GDM1 (cell line): ENCODE data around the gene EXD2.
"Not testable (repeated sequence)": the region's sequence is repeated elsewhere in the genome, so short reads cannot be mapped to it uniquely, and the experiment has no call there.

Experiments used
- DNase-seq: peaks from one replicate; lab custom pipeline; 2025; lab: John Stamatoyannopoulos, UW

The EXD2 gene

DNA sequence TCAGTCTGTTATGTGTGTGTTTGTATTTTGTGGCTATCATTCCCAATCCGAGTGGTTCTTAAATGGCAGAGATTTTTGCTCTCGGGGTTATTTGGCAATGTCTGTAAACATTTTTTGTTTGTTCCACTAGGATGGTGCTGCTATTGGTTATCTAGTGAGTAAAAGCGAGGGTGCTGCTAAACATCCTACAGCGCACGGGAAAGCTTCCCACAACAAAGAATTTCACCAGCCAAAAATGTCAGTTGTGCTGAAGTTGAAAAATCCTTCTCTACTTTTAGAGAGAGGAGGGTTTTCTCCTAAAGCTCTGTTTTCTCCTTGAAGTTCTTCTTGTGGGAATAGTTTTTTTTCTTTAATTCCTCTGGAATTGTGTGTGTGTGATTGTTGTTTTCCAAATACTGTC is 2.4 kb downstream of the EXD2 start:
- no peak for DNase-seq

DNA sequence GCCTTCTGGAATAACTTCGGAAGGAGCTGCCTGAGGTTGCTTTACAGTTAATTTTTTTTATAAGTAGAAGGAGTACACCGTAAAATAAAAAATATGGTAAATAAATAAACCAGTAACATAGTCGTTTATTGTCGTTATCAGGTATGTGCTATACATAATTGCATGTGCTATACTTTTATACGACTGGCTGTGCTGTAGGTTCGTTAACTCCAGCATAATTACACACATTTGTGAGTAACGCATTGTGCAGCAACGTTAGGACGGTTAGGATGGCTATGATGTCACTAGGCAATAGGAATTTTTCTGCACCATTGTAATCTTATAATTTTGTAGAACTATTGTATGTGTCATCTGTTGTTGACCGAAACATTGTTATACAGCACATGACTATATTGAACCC is 8.5 kb downstream of the EXD2 start:
- no peak for DNase-seq

GRCh38 chr14:69204753-69205152 is 13.5 kb downstream of the EXD2 start:
- no peak for DNase-seq

DNA sequence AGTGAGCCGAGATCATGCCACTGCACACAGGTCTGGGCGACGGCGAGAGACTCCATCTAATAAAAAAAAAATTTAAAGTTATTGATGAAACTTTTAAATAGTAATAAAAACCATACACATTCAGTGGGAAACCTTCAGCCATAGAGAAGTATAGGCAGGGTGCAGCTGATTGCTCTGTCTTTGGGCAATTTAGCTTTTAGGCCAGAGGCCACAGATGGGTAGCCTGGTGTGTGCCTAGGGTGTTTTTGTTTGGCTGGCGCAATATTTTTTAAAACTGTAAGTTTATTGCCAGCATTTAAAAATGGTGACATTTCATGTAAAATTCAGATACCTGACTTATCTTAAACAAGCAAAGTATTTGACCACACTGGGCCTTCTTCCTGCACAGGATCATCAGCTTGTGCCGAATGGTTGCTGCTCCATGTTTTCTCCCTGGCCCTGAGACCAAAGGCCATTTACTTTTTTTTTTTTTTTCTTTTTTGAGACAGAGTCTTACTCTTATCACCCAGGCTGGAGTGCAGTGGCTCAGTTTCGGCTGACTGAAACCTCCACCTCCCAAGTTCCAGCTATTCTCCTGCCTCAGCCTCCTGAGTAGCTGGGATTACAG is 16.2 kb downstream of the EXD2 start:
- no peak for DNase-seq

DNA sequence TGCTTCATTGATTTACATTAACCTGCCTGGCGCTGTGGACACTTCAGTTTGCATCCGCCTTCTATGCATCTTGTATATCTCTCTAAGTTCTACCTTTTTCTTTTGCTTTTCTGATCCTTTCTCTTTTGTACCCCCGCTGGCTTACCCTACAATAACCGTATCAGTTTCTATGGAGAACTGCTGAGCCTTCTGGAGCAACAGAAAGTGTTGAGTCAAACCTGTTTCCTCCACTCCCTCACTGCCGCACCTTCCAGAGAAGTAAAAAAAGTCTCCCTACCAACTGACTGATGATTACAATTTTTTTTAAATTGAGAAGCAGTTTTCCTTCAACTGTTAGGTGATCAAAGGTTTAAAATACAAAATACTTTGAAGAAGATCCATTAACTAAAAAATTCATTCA is 17.4 kb downstream of the EXD2 start:
- DNase-seq, result no peak

GRCh38 chr14:69214393-69214792 is 23.1 kb downstream of the EXD2 start:
- DNase-seq, result no peak

GRCh38 chr14:69217663-69218062 is 26.4 kb downstream of the EXD2 start:
- not testable (repeated sequence) for DNase-seq

DNA sequence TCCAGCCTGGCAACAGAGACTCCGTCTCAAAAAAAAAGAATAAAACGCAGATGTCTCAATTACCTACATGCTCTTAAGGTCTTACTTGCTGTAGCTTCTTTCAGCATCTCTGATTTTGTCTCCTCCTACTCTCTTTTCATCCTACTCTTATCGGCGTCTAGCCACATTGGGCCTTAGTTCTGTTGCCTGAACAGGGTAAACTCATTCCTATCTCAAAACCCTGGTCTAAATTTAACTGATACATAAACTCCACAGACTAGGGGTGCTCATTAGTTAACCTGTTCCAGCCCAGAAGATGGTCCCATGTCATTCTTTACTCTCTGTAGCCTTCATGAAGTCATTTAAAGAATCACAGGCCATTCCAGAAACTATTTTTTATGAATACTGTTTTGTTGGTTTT is 33.6 kb downstream of the EXD2 start:
- no peak for DNase-seq

- no peak for DNase-seq
Observed at GRCh38 chr14:69226178-69226577, 34.9 kb downstream of the EXD2 start.

DNA sequence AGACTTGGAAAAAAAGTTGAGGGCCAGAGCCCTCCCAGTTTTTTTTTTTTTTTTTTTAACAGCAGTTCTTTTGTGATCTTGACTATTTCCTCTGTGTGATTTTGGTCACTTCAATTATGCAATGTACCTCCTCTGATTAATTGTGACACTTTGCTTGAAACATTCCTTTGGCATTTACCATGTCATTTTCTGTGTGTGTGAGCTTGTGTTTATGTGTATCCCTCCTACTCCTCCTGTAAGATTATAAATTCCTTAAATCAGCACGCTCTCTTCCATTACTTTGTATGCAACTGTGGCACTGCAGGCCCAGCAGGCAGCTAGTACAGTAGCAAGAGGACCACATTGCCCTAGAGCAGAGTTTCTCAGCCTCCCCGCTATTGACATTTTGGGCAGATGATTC is 35.4 kb downstream of the EXD2 start:
- no peak for DNase-seq

DNA sequence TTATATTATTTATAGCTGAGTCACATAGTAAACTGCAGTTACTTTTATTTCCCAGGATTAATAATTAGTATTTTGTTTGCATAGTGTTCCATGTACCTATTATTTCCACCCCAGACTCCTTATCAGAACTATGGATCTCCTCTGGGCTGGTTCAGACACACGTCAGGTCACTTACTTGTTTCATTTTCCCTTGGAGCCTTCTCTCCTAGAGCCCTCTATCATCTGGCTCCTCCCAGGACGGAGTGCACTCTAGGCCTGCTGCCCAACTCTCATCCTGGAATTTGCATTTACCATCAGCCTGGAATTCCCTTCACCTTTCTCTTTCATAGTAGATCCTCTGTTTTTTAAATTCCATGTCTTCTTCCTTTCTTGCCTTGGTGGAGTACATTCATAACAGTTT is 40.2 kb downstream of the EXD2 start:
- no peak for DNase-seq

DNA sequence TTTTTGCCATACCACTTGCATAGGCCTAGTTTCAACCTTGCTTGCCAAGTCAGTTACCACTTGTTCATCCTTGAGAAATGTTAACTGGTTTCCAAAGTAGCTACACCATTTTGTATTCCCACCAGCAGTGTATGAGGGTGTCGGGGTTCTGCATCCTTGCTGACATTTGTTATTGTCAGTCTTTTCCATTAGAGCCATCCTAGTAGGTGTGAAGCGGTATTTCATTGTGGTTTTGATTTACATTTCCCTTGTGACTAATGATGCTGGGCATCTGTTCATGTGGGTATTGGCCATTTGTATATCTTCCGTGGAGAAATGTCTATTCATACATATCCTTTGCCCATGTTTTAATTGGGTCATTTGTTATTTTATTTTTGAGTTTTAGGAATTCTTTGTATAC is 41.1 kb downstream of the EXD2 start:
- no peak for DNase-seq

GRCh38 chr14:69234106-69234505 is 42.8 kb downstream of the EXD2 start:
- DNase-seq, result no peak

DNA sequence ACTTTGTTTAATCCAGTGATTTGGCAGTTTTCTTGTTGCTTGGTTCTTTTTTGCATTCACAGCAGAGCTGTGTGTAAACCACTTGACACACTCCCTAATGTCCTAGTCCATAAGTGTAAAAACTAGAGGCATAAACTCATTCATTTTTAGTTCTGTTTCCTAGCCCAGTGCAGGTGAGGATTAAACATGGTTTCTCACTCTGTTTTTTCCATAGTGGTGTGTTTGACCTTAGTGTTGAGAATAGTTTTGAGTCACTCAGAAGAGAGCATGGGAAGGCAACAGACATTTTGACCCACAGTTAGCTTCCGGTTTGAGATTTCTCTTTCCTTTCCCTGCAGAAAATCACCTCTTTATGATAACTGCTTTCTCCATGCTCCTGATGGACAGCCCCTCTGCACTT is 44.4 kb downstream of the EXD2 start:
- no peak for DNase-seq

DNA sequence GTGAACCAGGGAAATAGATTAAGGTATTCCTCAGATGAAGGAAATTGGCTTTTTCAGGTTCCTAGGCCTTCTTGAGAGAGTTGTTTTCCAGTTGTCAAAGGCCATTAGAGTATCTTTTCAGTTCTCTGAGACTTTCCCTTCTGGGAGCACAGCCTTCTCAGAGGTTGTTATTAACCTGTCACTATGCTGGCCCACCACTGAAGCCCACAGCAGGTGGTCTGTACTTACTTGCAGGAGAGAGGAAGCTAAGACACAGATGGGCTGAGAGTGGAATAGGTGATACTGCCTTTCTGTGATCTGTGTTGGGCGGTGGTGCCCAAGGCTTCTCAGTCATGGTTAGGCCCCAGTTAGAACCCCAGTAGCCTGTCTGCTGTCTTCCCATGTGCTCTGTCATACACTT is 45.8 kb downstream of the EXD2 start:
- no peak for DNase-seq

DNA sequence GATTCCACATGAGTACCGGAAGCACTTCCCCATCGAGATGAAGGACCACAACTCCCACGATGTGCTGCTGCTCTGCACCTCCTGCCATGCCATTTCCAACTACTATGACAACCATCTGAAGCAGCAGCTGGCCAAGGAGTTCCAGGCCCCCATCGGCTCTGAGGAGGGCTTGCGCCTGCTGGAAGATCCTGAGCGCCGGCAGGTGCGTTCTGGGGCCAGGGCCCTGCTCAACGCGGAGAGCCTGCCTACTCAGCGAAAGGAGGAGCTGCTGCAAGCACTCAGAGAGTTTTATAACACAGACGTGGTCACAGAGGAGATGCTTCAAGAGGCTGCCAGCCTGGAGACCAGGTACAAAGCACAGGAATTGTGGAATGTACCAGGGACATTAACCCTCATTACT is 46.3 kb downstream of the EXD2 start:
- DNase-seq, result no peak

- no peak for DNase-seq
Observed at GRCh38 chr14:69238883-69239282, 47.6 kb downstream of the EXD2 start.

DNA sequence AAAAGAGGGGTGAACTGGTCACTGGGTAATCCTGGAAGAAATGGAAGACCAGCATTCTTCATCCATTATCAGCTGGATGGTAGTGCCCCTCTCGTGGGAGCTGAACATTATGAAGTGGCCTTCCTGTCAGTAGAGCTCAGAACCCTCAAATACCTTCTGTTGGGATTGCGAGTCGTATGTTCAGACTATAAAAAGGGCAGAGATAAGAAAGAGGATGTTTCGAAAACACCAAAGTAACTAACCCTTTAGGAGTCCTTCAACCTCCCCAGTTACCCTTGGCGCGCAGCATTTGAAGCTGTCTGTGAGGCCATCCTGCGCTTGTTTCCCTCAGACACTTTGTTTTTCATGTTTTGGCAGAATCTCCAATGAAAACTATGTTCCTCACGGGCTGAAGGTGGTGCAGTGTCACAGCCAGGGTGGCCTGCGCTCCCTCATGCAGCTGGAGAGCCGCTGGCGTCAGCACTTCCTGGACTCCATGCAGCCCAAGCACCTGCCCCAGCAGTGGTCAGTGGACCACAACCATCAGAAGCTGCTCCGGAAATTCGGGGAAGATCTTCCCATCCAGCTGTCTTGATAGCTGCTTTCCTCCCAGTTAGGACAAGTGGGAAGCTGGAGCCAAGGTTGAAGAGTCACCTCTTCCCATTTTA is 49.4 kb downstream of the EXD2 start:
- DNase-seq, result no peak

GRCh38 chr14:69241577-69241976 is 50.3 kb downstream of the EXD2 start:
- DNase-seq, result no peak

DNA sequence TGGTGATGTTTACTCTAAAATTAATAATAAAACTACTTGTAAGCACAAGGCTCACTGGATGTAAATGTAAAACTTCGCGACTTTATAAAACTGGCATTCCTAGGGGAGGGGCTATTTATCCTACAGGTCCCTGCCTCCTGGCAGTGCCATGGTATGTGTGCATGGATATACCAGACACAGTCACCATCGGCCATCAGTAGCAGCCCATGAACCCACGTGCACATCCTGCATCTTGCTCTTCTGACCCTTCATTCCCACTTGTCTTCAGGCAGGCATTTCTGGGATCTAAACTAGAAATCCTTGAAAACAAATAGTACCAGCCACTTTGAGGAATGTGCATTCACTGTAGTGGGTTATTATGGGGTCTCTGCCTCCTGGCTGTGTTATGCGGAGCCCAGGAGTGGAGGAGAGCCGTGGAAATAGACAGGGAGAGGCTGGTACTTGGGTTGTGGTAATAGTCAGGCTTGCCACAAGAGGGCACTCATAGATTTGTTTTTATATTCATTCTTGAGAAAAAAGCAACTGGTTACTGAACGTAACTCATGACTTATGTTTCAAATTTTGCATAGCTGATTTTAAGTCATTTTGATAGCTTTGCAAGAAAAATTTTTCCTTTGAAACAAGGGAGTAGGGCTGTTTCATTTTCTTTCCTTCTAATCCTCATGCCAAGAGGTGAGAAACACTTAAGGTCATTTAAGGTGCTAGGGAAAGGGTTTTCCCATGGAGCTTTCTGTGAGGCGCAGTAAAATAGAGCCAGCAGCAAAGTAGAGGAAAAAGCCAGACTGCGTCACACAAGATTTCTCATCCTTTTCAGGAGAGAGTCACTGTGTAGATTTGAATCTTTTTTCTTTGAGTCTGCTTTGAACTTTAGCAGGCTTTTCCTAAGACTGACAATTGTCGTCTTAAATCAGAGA is 51.3 kb downstream of the EXD2 start:
- peak; percentile 33 for DNase-seq

DNA sequence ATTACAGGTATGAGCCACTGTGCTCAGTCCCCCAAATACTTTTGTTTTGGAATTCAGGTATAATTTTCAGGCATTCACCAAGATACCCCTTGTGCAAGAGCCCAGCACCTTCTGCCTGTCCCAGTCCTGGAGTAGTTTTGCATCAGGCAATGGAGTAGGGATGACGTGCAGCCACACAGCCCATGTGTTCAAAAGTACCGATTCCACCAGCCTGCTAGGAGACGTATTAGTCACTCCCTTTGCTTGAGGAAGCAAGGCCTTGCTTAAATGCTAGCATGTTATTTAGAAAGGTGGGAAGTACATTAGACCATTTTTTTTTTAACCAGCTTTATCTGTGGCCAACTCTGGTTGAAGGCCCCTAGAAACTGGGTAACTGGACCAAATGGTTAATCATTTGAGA is 53.6 kb downstream of the EXD2 start:
- no peak for DNase-seq

DNA sequence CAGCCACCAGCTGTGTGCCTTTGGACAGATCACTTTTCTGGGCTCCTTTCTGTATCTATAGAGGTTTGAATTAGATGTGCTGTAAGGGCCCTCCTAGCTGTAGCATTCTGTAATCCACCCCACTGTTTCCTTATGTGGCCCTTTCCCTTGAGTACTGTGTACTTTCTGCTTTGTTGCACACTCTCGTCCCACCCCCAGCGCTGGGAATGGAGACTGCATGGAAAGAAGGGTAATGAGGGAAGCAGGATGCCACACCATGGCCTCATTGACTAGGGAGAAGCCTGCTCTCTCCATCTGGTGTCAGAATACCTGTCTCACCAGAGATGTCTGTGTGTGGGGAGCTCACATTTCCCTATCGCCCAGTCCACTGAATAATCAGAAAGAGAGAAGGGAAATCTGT is 55.0 kb downstream of the EXD2 start:
- DNase-seq, result no peak
